Sigmoid colon (tissue), 7 donors: ENCODE results near the gene ARHGEF11. TPM values are rescaled to one million over a fixed set of nuclear protein-coding genes. Genes with fewer than 3 reads are reported as not detected.

Experiments used
- DNase-seq: peaks from one replicate; pipeline ENCODE4 v3.0.0-alpha.2; 2019
- H3K27ac ChIP-seq, 4 donors: fragments of 200-600 bp; sonication (generic); one replicate each; pipeline ENCODE4 v1.5.1; 2016 to 2019; ENCODE audit warnings: mild to moderate bottlenecking in 1 of 4
- H3K27me3 ChIP-seq, 3 donors: fragments of 200-600 bp; sonication (generic); one replicate each; pipeline ENCODE4 v1.5.1; 2019; ENCODE audit warnings: mild to moderate bottlenecking in 1 of 3
- H3K36me3 ChIP-seq, 4 donors: fragments of 200-600 bp; sonication (generic); one replicate each; pipeline ENCODE4 v1.5.1; 2016 to 2019
- H3K4me1 ChIP-seq, 4 donors: fragments of 200-600 bp; sonication (generic); one replicate each; pipeline ENCODE4 v1.5.1; 2017 to 2019
- H3K4me3 ChIP-seq, 4 donors: fragments of 200-600 bp; sonication (generic); one replicate each; pipeline ENCODE4 v1.5.1; 2017 to 2019; ENCODE audit warnings: mild to moderate bottlenecking in 2 of 4, moderate library complexity in 1 of 4
- H3K9me3 ChIP-seq, 4 donors: fragments of 200-600 bp in 3 of 4; sonication (generic) in 3 of 4; one replicate each; pipeline versions ENCODE4 v1.5.1 to v1.6.1; 2013 to 2019
- CTCF ChIP-seq, 4 experiments: fragments of 450-650 bp in 3 of 4; fragments of 200-600 bp in 1 of 4; IDR thresholded peaks; one replicate each; pipeline ENCODE4 v1.5.1; 2016 to 2019; ENCODE audit warnings: antibody characterized with exemption in 4 of 4, mild to moderate bottlenecking in 3 of 4, moderate library complexity in 2 of 4
- EP300 ChIP-seq, 4 donors: sonication (generic); formaldehyde crosslinking; IDR thresholded peaks; one replicate each; pipeline ENCODE4 v1.6.1; 2017; ENCODE audit warnings: antibody characterized with exemption in 4 of 4
- POLR2A ChIP-seq, 2 donors: fragments of 450-650 bp; IDR thresholded peaks; one replicate each; pipeline ENCODE4 v1.6.1; 2016; ENCODE audit warnings: antibody characterized with exemption in 2 of 2, mild to moderate bottlenecking in 2 of 2, moderate library complexity in 2 of 2
- POLR2AphosphoS5 ChIP-seq, 4 donors: sonication (generic); formaldehyde crosslinking; IDR thresholded peaks; one replicate each; pipeline ENCODE4 v1.6.1; 2017; ENCODE audit warnings: antibody characterized with exemption in 4 of 4
- WGBS, 2 donors: extraction: QIAGEN DNeasy Blood & Tissue Kit; methylation state at CpG; one replicate each; pipeline ENCODE4 v1.1.7; 2013; 5-methylcytosine and 5-hydroxymethylcytosine counted together
- intact Hi-C: fragments of 100-400 bp; cut with DNase I; formaldehyde crosslinking; loops from one replicate; pipeline ENCODE4 v1.15.1; 2023
- polyA plus RNA-seq, 3 donors: library from polyadenylated mRNA; stranded (reverse); fragments of 200-250 nt; gene quantifications; one replicate each; pipeline ENCODE4 v1.2.3, GENCODE V29; 2013
- total RNA-seq, 4 donors: library from RNA; depleted of rRNA; stranded (reverse); fragments of >200 nt; gene quantifications; one replicate each; pipeline ENCODE4 v1.1.0, GENCODE V29; 2016
- donor health status: healthy with polysubstance abuse.
- donor health status: Bipolar disorder and iron deficiency.
- donor health status: healthy.

The ARHGEF11 gene
- total and polyA plus RNA-seq, 7 donors, result 14.8 to 46.8 (median 27.5) TPM

GRCh38 chr1:157025856-157026255 is 19.7 kb downstream of the ARHGEF11 start:
- peak in 1 of 4 donors; percentile 40 for TF ChIP-seq POLR2AphosphoS5 (IDR thresholded peaks at IDR 0.05)
- no peak for TF ChIP-seq POLR2A (IDR thresholded peaks at IDR 0.05)
- Histone ChIP-seq H3K36me3 (no peaks in the 10 kb centered on the region), H3K9me3 (peaks cover 0 to 6% (median 1%) of the 10 kb centered on the region in 4 donors), H3K4me1 (peaks cover 0 to 31% (median 20%) of the 10 kb centered on the region in 4 donors), H3K27me3 (no peaks in the 10 kb centered on the region), H3K27ac (peak overlapping the region in 3 of 4 donors; percentile 25 to 67 (median 59)), H3K4me3 (no peak overlapping the region)
- WGBS, 2 donors, result 84 to 91% methylated on average over 2 of the region's 2 CpGs
- no peak for DNase-seq
- intact Hi-C loops, result loop anchor here (2.0 kb wide), 1 partner anchor 17 kb away; no protein-coding TSS in a partner anchor

GRCh38 chr1:157025385-157025784 is 20.2 kb downstream of the ARHGEF11 start:
- TF ChIP-seq POLR2A (IDR thresholded peaks at IDR 0.05), result no peak
- TF ChIP-seq POLR2AphosphoS5 (IDR thresholded peaks at IDR 0.05), result no peak
- no peak for TF ChIP-seq EP300 (IDR thresholded peaks at IDR 0.05)
- no peak for TF ChIP-seq CTCF (IDR thresholded peaks at IDR 0.05)
- DNase-seq, result no peak
- no peak overlapping the region for H3K4me3 ChIP-seq
- peaks cover 0 to 31% (median 20%) of the 10 kb centered on the region in 4 donors for H3K4me1 ChIP-seq
- peak overlapping the region in 3 of 4 donors; percentile 25 to 67 (median 59) for H3K27ac ChIP-seq
- 87 to 90% methylated on average over 3 of the region's 3 CpGs for whole genome bisulfite sequencing, 2 donors
- intact Hi-C loops, result no loop called here
- no peaks in the 10 kb centered on the region for H3K27me3 ChIP-seq
- H3K9me3 ChIP-seq, result peaks cover 0 to 6% (median 1%) of the 10 kb centered on the region in 4 donors
- H3K36me3 ChIP-seq, result no peaks in the 10 kb centered on the region

GRCh38 chr1:157021688-157022087 is 23.9 kb downstream of the ARHGEF11 start:
- TF ChIP-seq CTCF (IDR thresholded peaks at IDR 0.05) (no peak), POLR2AphosphoS5 (IDR thresholded peaks at IDR 0.05) (no peak), POLR2A (IDR thresholded peaks at IDR 0.05) (no peak), EP300 (IDR thresholded peaks at IDR 0.05) (no peak)
- no peak for DNase-seq
- intact Hi-C loops, result no loop called here
- peaks cover 0 to 6% (median 1%) of the 10 kb centered on the region in 4 donors for H3K9me3 ChIP-seq
- H3K27ac ChIP-seq, result no peak overlapping the region
- H3K36me3 ChIP-seq, result no peaks in the 10 kb centered on the region
- H3K4me1 ChIP-seq, result peaks cover 0 to 20% (median 16%) of the 10 kb centered on the region in 4 donors
- 96 to 97% methylated on average over 1 of the region's 1 CpG for WGBS, 2 donors
- H3K4me3 ChIP-seq, result no peak overlapping the region
- no peaks in the 10 kb centered on the region for H3K27me3 ChIP-seq

GRCh38 chr1:157019457-157019856 is 26.1 kb downstream of the ARHGEF11 start:
- no peak overlapping the region for H3K4me3 ChIP-seq
- no peak for DNase-seq
- H3K27ac ChIP-seq, result no peak overlapping the region
- H3K4me1 ChIP-seq, result no peaks in the 10 kb centered on the region
- H3K36me3 ChIP-seq, result no peaks in the 10 kb centered on the region
- H3K9me3 ChIP-seq, result peaks cover 0 to 6% (median 1%) of the 10 kb centered on the region in 4 donors
- TF ChIP-seq EP300 (IDR thresholded peaks at IDR 0.05) (no peak), POLR2AphosphoS5 (IDR thresholded peaks at IDR 0.05) (no peak), CTCF (IDR thresholded peaks at IDR 0.05) (no peak), POLR2A (IDR thresholded peaks at IDR 0.05) (no peak)
- no peaks in the 10 kb centered on the region for H3K27me3 ChIP-seq
- intact Hi-C loops, result no loop called here

- intact Hi-C loops, result no loop called here
- 96 to 97% methylated on average over 3 of the region's 3 CpGs for WGBS, 2 donors
- TF ChIP-seq POLR2A (IDR thresholded peaks at IDR 0.05) (no peak), POLR2AphosphoS5 (IDR thresholded peaks at IDR 0.05) (no peak), CTCF (IDR thresholded peaks at IDR 0.05) (no peak), EP300 (IDR thresholded peaks at IDR 0.05) (no peak)
Measured at GRCh38 chr1:157011845-157012244, 33.7 kb downstream of the ARHGEF11 start.

More at GRCh38 chr1:157011845-157012244, 33.7 kb downstream of the ARHGEF11 start:
- H3K36me3 ChIP-seq, result no peaks in the 10 kb centered on the region
- H3K4me3 ChIP-seq, result no peak overlapping the region
- no peaks in the 10 kb centered on the region for H3K27me3 ChIP-seq
- H3K9me3 ChIP-seq, result no peaks in the 10 kb centered on the region
- H3K27ac ChIP-seq, result no peak overlapping the region
- H3K4me1 ChIP-seq, result peaks cover 0 to 27% (median 19%) of the 10 kb centered on the region in 4 donors
- no peak for DNase-seq
